ENCODE data around the gene PDLIM5.

Gene PDLIM5

DNA sequence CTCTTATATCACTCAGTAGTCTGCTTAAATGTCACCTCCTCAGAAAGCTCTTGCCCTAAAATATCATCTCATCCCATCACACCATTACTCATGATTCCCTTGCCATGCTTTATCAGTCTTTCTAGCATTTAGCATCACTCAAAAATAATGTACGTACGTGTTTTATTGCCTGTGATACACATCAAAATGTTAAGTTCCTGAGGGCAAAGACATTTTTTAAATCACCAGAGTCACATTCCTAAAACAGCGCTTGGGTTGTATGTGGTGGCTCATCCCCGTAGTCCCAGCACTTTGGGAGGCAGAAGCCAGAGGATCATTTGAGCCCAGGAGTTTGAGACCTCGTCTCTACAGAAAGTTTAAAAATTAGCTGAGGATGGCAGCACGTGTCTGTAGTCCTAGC, 21.3 kb upstream of the PDLIM5 start:
- no peak for DNase-seq

DNA sequence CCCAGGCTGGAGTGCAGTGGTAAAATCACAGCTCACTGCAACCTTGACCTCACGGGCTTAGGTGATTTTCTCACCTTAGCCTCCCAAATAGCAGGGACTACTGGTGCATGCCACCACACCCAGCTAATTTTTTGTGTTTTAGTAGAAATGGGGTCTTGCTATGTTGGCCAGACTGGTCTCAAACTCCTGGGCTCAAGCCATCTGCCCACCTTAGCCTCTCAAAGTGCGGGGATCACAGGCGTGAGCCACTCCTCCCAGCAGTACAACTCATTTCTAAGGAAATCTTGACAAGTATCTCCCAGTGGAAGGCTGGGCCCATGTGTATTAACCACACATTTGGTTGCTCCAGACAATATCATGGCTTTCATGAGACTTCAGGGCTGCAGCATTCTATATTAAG, 20.4 kb upstream of the PDLIM5 start:
- DNase-seq = no peak

DNA sequence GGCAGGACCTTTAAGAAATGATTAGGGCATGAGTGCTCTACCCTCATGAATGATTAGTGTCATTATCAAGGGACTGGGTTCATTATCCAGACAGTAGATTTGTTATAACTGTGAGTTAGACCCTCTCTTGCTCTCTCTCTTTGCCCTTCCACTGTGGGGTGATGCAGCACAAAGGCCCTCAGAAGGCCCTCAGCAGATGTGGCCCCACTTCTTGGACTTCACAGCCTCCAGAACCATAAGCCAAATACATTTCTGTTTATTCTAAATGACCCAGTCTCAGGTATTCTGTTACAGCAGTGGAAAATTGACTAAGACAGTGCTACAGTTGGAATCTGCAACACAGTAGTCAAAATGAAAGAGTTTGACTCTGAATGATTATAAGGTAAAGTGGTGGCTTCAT, 17.2 kb upstream of the PDLIM5 start:
- DNase-seq = no peak

DNA sequence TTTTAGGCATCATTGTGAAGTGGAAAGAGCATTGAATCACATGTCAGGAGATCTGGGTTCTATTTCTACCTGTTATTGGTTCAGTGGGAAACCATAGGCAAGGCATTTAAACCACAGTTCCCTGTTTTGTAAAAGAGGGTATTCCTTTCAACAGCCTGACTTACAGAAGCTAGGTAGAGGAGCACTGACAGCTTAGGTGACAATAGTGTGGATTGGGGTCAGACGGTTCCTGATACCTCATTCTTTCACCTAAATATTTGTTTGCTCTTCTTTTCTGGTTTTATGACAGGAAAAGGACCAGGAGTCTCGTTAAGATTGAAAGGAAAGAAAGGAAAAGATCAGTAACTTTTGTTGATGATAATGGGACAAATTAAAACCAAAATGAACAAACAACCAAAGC, 15.9 kb upstream of the PDLIM5 start:
- no peak for DNase-seq

DNA sequence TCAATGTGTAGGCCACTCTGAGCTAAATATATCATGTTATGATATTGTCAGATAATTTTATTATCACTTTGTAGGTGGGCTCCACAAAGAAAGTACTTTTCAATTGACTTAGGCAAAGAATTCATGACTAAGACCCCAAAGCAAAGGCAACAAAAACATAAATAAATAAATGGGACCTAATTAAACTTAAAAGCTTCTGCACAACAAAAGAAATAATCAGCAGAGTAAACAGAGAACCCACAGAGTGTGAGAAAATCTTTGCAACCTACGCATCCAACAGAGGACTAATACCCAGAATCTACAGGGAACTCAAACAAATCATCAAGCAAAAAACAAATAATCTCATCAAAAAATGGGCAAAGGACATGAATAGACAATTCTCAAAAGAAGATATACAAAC, 15.2 kb upstream of the PDLIM5 start:
- DNase-seq = no peak

DNA sequence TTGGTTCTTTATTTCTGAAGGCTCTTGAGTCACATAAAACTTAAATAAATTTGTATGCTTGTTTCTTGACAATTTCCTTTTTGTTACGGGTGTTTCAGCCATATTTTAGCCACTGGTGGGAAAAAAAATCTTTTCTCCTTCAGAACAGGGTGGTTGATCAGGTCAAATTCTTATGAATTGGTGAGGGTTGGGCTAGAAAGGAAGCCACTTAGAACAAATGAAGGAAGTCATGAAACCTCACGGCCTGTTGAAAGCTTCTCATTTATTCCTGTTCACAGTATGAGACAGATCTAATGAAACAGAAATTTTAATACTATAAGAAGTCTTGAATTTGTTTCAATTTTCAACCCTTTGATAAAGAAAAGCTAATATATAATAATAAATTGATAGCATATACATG, 12.1 kb upstream of the PDLIM5 start:
- DNase-seq = no peak

DNA sequence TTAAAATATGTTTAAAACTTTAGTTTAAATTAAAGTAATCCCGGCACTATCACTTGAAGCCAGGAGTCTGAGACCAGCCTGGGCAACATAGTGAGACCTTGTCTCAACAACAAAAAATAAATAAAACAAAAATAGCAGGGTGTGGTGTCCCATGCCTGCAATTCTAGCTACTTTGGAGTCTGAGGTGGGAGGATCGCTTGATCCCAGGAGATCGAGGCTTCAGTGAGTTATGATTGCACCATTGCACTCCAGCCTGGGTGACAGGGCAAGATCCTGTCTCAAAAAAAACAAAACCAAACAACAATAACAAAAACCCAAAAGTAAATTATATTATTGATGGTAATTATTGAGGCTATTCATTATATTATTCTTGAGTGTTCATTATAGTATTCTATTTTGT, 9.9 kb upstream of the PDLIM5 start:
- DNase-seq = no peak

DNA sequence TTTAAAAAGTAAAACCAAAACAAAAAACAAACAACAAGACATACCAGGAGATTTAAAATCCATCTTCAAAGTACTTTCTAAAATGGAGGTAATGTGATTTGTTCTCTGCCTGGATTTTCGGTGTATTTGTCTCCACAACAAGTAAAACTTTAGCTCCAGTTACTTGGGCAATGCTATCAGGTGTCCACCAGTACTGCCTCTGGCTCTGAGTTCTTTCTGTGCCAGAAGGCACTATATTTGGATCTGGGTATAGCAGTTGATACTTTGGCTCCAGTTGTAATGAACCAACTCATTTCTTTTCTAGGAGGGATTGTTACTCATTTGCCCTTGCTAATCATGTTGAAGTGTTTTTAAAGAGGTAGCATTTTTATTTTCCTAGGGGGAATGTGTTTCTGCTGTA, 9.5 kb upstream of the PDLIM5 start:
- no peak for DNase-seq

DNA sequence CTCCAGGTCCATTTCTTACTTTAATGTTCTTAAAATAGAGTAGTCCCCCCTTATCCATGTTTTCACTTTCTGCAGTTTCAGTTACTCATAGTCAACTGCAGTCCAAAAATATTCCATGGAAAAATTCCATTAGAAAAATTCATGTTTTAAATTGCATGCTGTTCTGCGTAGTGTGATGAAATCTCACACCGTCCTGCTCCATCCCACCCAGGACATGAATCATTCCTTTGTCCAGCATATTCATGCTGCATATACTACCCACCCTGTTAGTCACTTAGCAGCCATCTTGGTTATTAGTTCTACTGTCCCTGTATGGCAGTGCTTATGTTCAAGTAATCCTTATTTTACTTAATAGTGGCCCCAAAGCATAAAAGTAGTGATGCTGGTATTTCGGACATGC, 5.4 kb upstream of the PDLIM5 start:
- DNase-seq = no peak

DNA sequence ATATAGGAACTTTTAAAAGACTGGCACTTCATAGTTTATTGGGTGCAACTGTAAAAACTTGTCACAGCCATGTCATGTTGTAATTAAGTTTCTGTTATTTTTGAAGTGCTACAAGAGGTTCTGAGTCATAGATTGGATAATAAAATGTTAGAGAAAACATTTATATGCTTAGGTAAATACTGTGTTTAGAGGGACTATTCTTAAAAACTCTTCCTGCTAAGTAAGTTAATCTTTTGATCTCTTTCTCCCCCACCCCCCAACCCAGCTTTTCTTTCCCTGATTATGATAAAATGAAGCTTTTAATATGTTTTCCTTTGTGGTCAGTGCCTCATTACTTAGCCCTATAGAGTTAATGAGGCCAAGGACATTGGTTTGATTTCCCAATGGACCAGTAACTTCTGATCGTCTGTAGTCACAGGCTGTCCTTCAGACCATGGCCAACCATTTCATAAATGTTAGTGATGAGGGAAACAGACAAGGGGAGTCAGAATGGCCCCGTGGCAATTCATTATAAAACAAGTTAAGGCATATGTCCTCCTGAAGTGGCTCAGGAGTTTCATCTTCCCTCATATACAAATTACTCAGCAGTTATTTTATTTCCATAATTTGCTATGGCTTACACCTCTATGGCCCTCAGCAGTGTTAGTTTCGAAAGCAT, 3.9 kb upstream of the PDLIM5 start:
- no peak for DNase-seq

DNA sequence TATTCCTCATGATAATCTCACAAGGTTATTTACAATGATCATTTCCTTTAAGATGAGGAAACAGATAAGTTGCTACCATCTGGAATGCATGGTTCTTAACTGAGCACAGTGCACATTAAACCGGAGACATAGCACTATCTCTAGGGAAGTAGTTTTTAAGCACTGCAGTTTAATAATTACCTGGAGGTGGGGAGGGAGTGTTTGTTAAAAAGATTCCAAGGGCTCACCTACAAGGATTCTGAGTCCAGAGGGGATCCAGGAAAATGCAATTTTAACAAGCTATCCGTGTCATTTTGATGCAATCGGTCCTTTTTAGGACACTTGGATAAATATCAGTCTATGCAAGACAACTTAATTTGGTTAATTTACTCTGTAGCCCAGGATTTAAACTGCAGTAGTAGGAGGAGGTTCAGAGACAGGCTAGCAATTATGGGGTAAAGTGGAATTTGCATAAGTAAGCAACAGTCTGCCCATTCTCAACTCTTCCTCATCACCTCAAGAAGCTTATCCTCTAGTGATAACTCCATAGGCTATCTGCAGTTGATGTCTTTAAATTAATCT, 2.8 kb upstream of the PDLIM5 start:
- DNase-seq = no peak

DNA sequence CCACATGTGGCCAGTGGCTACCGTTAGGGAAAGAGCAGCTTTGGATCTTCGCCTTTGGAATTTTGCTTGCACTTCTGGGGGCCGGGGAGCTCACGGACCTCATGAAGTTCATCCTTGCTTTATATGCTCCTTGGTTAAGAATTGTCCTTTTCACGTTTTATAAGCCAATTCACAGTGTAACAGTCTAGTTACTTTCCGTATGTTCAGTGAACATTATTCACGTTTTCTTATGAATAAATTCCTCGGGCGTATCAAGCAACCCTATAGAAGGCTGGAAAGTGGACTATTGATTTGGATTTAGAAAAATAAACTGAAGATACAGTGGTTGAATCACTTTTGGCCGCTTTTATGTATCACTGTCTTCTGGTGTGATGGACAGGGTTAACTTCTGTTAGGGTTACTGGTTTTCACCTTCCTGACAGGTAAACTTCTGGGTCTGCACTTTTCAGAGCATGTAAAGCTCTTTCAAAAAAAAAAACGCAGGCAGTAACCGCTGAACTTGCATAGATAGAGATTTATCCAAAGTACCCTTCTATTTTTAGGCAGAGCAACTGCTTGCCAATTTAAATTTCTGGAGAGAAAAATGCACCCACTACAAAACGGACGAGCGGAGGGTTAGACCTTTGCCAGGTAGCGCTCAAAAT, 569 bp upstream of the PDLIM5 start:
- DNase-seq = no peak

DNA sequence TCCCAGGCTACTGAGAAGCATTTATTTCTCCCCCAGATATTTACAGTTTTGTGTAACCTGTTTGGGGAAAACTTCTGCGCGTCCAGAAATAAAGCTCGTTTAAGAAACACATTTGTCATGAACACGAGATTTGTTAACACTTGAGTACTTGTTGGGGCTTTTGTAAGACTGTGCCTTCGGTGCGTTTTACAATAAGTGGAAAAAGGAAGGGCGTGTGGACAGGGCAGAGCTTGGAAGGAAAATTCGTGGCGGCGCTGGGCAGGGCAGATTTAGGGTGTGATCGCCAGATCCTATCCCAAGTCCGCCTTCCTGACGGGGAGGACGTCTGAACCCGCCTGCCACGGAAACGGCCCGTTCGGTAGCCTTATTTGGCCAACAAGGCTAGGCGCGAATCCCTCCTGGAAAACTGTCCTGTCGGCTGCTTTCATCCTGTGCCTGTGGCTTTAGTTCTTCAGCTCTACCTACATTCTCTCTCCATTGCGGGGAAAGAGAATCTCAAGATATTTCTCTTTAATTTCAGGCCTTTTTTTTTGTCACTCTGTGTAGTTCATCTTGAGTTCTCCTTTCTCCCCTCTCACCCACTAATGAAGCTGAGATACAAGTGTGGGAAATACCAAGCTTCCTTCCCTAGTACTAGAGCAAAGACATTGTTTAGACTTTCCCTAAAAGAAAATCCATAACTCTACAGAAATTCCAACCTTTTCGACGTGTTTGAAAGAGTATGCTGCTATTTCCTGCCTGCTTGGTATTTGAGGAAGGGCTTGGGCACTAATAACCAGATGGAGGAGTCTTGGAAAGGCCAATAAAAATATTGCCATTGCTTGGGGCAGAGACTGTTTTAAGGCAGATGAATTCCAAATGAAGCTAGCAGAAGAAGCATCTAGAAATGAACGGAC, 982 bp downstream of the PDLIM5 start:
- no peak for DNase-seq

DNA sequence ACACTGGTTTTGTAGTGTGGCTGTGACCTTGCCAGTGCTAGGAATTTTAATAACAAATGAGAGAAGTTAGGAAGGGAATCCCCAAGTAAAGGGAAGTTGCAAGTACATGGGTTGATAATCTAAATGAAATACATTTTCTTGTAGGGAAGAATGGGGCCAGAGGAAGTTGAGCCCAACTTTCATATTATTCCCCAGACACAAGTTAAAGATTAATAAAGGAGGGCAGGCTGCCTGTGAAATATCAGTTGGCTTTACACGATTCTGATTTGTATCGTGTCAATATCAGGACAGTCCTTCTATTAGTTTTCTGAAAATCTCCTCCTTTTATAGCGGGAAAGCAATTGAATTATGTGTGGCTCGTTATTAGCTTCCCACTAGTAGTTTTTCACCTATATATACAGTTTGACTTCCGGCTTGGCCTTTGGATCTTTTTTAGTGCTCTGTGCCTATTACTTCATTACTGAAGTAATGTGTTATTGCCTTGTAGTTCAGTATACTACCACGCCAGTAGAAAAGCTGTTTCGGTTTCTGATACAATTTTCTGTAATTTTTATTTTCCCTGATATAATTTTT, 1.7 kb downstream of the PDLIM5 start:
- DNase-seq = no peak

DNA sequence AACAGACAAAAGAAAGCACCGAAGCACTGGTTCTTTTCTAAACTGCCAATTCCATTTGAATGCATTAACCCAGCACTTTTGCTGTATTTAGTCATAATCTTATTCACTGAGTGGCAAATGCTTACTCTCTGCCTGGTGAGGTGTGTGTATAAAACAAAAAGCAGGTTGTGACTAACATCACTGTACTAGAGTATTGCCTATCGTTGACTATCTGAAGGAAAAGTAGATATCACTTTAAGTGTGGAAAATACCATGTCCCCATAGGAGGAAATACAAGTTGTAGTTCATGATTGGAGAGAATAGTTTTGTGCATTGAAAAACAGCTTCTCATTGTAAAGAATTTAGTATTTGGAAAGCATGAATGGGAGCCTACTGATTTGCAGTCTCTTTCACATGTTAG, 2.7 kb downstream of the PDLIM5 start:
- DNase-seq = no peak

DNA sequence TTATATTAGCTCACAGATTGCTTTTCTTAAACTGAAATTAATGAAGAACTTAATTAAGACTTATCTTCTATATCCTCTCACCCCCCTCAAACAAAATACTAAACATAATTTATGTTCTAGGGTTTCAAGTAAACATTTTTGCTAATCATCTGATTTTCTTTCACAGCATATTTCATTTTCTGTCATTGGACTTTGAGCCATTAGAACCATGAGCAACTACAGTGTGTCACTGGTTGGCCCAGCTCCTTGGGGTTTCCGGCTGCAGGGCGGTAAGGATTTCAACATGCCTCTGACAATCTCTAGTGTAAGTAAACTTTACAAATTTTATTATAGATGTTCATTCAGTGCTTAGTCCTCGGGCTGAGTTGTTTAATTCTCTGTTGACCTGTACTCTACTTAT, 3.3 kb downstream of the PDLIM5 start:
- no peak for DNase-seq

DNA sequence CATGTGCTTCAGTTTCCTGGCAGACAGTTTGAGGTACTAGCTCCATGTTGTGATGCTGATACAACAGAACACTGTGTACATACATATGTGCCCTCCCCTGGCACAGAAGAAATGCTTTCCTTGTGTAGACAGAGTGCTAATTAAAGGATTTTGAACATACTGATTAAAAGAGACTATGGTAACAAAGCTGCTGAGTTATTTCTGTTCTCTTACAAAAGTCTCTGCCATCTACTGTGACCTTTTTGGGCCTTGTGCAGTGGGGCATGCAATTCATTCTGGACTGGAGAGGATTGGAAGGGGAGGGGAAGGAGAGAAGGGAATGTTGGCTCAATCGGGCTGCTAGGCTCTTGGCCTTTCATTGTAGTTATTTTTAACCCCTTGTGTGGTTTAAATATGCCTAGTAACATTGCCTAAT, 6.0 kb downstream of the PDLIM5 start:
- DNase-seq = no peak

DNA sequence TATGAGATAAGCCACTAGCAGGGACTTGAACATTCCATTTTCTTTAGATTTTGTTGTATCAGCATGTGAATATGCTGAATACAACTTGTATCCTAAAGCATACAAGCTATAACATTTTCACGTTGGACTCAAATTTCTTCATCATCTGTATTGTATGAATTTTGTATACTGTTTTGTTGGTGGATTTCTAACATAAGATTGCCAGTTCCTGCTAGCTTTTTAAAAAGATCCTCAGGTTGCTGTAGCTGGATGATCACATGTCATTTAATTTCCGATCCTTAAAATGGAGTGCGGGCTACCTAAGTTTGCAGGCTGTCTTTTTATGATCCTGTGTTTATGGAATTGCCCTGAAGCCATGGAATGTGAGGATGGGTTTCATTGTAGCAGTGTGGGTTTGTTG, 6.9 kb downstream of the PDLIM5 start:
- no peak for DNase-seq

DNA sequence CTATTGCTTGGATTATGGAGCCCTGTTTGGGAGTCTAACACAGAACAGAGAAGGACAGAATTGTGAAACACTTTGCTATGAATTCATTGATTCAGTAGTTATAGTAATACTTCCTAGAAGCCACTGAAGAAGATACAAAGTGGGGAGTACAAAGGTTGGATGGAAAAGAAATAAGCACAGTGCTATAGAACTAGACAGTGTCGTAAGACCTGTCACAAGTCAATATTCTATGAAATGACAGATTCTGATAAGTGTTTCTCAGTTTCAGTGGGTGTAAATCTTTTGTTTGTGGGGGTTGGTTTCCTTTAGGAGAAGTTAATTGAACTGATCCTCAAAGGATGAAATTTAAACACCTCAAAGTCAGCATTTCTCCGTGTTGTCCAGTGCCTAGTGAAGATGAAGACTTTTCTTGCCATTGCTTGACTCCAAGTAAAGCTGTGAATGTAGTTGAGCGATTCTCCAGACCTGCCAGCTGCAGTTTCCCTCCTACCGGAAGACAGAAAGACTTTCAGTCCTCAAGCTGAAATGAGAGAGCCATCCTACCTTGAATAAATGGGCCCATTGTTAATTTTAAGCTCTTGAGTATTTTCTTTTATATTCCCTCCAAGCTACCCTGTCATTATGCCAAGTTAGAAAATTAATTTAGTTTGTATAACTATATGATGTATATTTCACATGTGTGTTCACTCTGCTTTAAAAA, 7.9 kb downstream of the PDLIM5 start:
- no peak for DNase-seq

DNA sequence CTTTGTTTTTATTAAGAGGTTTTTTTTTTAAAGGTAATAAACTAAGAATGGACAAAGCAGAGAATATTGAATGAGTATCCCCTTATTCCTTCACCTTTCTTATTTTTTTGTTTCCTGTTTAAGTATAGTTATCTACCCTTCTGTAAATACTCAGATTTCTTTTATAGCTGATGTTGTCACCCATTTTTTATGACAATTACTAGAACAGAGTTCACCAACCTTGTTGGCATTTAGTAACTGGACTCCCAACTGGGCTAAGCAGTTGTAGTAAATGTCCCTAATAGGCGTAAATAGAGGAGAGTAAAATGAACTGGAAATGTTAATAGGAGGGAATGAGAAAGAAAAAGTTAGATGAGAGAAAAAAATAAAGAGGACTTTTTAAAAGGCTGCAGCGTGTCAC, 9.8 kb downstream of the PDLIM5 start:
- DNase-seq = no peak

DNA sequence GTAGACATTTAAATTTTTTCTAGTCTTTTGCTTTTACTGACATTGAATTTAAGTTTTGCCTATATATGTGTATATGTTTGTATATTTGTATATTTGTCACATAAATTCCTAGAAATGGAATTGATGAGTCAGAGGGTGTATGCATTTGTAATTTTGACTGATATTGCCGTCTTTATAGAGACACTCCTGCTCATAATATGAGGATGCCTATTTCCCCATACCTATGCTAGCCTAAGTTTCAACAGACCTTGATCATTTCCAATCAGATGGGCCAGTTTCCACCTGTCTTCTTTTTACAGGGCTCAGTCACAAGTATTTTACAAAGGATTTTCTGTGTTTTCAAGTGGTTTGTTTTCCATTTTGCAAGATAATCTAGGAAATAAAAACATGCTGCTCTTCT, 10.8 kb downstream of the PDLIM5 start:
- DNase-seq = no peak

DNA sequence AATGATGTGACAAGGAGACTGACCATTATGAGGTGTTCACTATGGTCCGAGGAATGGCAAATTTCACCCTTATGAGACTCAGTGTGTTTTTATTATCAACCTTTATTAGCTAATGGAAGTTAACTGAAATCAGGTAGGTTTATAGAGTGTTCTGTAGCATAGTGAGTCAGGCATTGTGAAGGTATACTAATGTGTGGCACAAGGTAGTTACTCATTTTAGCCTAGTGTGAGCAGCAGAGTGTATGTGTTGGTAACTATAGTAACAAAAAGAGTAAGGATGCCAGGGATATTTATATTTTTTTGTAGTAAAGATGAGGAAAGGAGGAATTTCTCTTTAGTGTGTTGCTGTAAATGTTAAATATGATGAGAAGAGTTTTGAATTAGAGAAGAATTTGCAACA, 12.0 kb downstream of the PDLIM5 start:
- no peak for DNase-seq

DNA sequence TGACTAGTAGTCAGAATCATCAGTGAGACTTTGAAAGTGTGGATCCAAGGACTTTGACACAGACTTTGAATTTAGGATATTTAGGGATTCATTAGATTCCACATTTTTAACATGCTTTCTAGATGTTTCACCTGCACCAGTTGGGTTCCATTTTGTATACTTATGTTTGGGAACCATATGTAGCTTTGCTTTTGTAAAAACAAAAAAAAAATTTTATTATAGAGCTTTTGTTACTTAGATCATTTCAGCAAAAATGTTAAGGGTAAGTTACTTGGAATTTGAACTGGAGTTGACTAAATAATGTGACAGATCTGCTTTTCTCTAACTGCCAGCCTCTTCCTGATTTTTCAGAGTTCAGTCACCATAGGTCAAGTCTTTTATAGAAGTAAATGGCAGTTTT, 14.6 kb downstream of the PDLIM5 start:
- no peak for DNase-seq

Data from NCI-H146 (cell line).